WTC11 (cell line): ENCODE data around the gene CILP2. TPM values are rescaled to one million over a fixed set of nuclear protein-coding genes. Genes with fewer than 3 reads are reported as not detected.

Experiments used
- ATAC-seq: fragments of 200-7000 bp; cut with Tn5 transposase; 2 replicates; pipeline ENCODE4 v1.10.0; 2021; ENCODE audit warnings: mild to moderate bottlenecking, moderate library complexity
- CTCF ChIA-PET: fragments of 300-600 bp; sonication (Branson Sonifier 250); formaldehyde crosslinking; loops from one replicate; lab custom pipeline; 2021; ENCODE audit warnings: antibody characterized with exemption; lab: Charles Lee
- POLR2A ChIA-PET: fragments of 350-600 bp; sonication (Branson Sonifier 250); formaldehyde crosslinking; loops from one replicate; lab custom pipeline; 2021; ENCODE audit warnings: antibody characterized with exemption; lab: Charles Lee
- DNase-seq: peaks from one replicate; pipeline ENCODE4 v3.0.0; 2021; ENCODE audit warnings: low spot score
- H3K27ac Mint-ChIP-seq: 2 replicates; pipeline ENCODE4 v1.8.0; 2021; ENCODE audit warnings: mixed read lengths
- H3K27me3 Mint-ChIP-seq: 2 replicates; pipeline ENCODE4 v1.8.0; 2021; ENCODE audit warnings: low read depth, mild to moderate bottlenecking, moderate library complexity, mixed read lengths
- H3K36me3 Mint-ChIP-seq: 2 replicates; pipeline ENCODE4 v1.8.0; 2021; ENCODE audit warnings: mixed read lengths
- H3K4me1 Mint-ChIP-seq: 2 replicates; pipeline ENCODE4 v1.8.0; 2022; ENCODE audit warnings: mixed read lengths
- H3K4me3 Mint-ChIP-seq: 2 replicates; pipeline ENCODE4 v1.8.0; 2021; ENCODE audit warnings: mild to moderate bottlenecking, moderate library complexity, mixed read lengths
- H3K9me3 Mint-ChIP-seq: 2 replicates; pipeline ENCODE4 v1.8.0; 2021; ENCODE audit warnings: mixed read lengths
- CBFB ChIP-seq: sonication (generic); formaldehyde crosslinking; IDR thresholded peaks from 2 replicates; pipeline ENCODE4 v1.8.1; 2022; ENCODE audit warnings: mild to moderate bottlenecking, low read depth, missing genetic modification reagents
- ELF4 ChIP-seq: sonication (generic); formaldehyde crosslinking; IDR thresholded peaks from 2 replicates; pipeline ENCODE4 v1.8.1; 2022; ENCODE audit warnings: low read depth, mild to moderate bottlenecking, moderate library complexity, missing genetic modification reagents
- GABPB1 ChIP-seq: sonication (generic); formaldehyde crosslinking; IDR thresholded peaks from 2 replicates; pipeline ENCODE4 v1.8.1; 2023; ENCODE audit warnings: mild to moderate bottlenecking, missing genetic modification reagents
- GRHL2 ChIP-seq: fragments of 250-450 bp; sonication (Bioruptor Pico); IDR thresholded peaks from 2 replicates; pipeline ENCODE4 v1.8.0; 2022; ENCODE audit warnings: mild to moderate bottlenecking, moderate library complexity; ENCODE audit not compliant: insufficient replicate concordance, severe bottlenecking
- NFYB ChIP-seq: sonication (generic); formaldehyde crosslinking; conservative IDR thresholded peaks from 2 replicates; pipeline ENCODE4 v1.8.0; 2022; ENCODE audit warnings: low read depth, missing genetic modification reagents
- OVOL2 ChIP-seq: fragments of 250-450 bp; sonication (Bioruptor Pico); IDR thresholded peaks from 2 replicates; pipeline ENCODE4 v1.9.0; 2021; ENCODE audit warnings: mild to moderate bottlenecking, borderline replicate concordance
- SMAD4 ChIP-seq: sonication (generic); formaldehyde crosslinking; IDR thresholded peaks from 2 replicates; pipeline ENCODE4 v1.8.0; 2022; ENCODE audit warnings: mild to moderate bottlenecking, missing genetic modification reagents
- TCF7 ChIP-seq: sonication (generic); formaldehyde crosslinking; IDR thresholded peaks from 2 replicates; pipeline ENCODE4 v1.8.0; 2022; ENCODE audit warnings: mild to moderate bottlenecking, low read depth, missing genetic modification reagents, moderate library complexity
- ZNF263 ChIP-seq: sonication (generic); formaldehyde crosslinking; IDR thresholded peaks from 2 replicates; pipeline ENCODE4 v1.8.1; 2022; ENCODE audit warnings: low read depth, mild to moderate bottlenecking, moderate library complexity, missing genetic modification reagents
- ZNF317 ChIP-seq: sonication (generic); formaldehyde crosslinking; IDR thresholded peaks from 2 replicates; pipeline ENCODE4 v1.8.1; 2023; ENCODE audit warnings: low read depth, mild to moderate bottlenecking, moderate library complexity, missing genetic modification reagents, borderline replicate concordance
- total RNA-seq: library from RNA; stranded (reverse); gene quantifications from 3 replicates; pipeline ENCODE4 v1.2.3, GENCODE V29; 2021
- TF ChIP-seq, protein P1 (sequence below): sonication (generic); formaldehyde crosslinking; IDR thresholded peaks from 2 replicates; pipeline ENCODE4 v1.8.1; 2022; ENCODE audit warnings: mild to moderate bottlenecking, moderate library complexity, missing genetic modification reagents
- TF ChIP-seq, protein P2 (sequence below): sonication (generic); formaldehyde crosslinking; IDR thresholded peaks from 2 replicates; pipeline ENCODE4 v1.8.1; 2022; ENCODE audit warnings: low read depth, missing genetic modification reagents, borderline replicate concordance
- TF ChIP-seq, protein P3 (sequence below): sonication (generic); formaldehyde crosslinking; IDR thresholded peaks from 2 replicates; pipeline ENCODE4 v1.8.0; 2022; ENCODE audit warnings: mild to moderate bottlenecking, missing genetic modification reagents
- TF ChIP-seq, protein P4 (sequence below): sonication (generic); formaldehyde crosslinking; IDR thresholded peaks from 2 replicates; pipeline ENCODE4 v1.8.1; 2022; ENCODE audit warnings: missing genetic modification reagents, borderline replicate concordance
- TF ChIP-seq, protein P5 (sequence below): fragments of 250-450 bp; sonication (Bioruptor Pico); IDR thresholded peaks from 2 replicates; pipeline ENCODE4 v1.9.0; 2021; ENCODE audit warnings: mild to moderate bottlenecking, borderline replicate concordance
- TF ChIP-seq, protein P6 (sequence below): sonication (generic); formaldehyde crosslinking; IDR thresholded peaks from 2 replicates; pipeline ENCODE4 v1.8.1; 2023; ENCODE audit warnings: mild to moderate bottlenecking, missing genetic modification reagents, borderline replicate concordance
- TF ChIP-seq, protein P7 (sequence below): fragments of 250-450 bp; sonication (Bioruptor Pico); conservative IDR thresholded peaks from 2 replicates; pipeline ENCODE4 v1.9.0; 2021; ENCODE audit warnings: mild to moderate bottlenecking

CILP2 gene
- total RNA-seq, 1 experiment from 2014 or later: 7.9 TPM

DNA sequence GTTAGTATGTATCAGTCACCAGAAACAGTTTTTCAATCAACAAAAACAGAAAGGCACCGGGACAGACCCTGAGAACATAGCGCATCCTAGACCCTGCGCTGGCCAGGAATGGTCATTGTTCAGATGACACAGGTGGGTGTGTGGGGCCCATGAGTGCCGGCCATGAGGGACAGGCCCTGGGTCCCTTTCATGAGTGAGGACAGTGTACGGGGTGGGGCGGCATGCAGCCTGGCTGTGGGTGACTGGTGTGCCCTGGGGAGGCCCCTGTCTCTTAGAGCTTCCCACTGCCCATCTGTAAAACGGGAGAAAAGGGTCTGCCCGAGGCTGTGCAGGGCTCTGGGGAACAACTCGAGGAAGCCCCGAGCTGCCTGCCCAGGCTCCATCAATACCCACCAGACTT, 54.6 kb downstream of the CILP2 start:
- Mint-ChIP-seq H3K9me3 (no peaks in the 10 kb centered on the region), H3K4me3 (no peak overlapping the region), H3K27me3 (no peaks in the 10 kb centered on the region), H3K36me3 (no peaks in the 10 kb centered on the region), H3K27ac (peak overlapping the region; percentile 32; the same call in 1 of the 2 replicates), H3K4me1 (peaks cover 22% of the 10 kb centered on the region)
- POLR2A ChIA-PET: no interaction called here
- TF ChIP-seq OVOL2: no peak
- TF ChIP-seq, protein P1, sequence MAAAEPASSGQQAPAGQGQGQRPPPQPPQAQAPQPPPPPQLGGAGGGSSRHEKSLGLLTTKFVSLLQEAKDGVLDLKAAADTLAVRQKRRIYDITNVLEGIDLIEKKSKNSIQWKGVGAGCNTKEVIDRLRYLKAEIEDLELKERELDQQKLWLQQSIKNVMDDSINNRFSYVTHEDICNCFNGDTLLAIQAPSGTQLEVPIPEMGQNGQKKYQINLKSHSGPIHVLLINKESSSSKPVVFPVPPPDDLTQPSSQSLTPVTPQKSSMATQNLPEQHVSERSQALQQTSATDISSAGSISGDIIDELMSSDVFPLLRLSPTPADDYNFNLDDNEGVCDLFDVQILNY (CRISPR knock-in tag): no peak
- TF ChIP-seq, protein P2, sequence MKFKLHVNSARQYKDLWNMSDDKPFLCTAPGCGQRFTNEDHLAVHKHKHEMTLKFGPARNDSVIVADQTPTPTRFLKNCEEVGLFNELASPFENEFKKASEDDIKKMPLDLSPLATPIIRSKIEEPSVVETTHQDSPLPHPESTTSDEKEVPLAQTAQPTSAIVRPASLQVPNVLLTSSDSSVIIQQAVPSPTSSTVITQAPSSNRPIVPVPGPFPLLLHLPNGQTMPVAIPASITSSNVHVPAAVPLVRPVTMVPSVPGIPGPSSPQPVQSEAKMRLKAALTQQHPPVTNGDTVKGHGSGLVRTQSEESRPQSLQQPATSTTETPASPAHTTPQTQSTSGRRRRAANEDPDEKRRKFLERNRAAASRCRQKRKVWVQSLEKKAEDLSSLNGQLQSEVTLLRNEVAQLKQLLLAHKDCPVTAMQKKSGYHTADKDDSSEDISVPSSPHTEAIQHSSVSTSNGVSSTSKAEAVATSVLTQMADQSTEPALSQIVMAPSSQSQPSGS (CRISPR knock-in tag): no peak
- TF ChIP-seq ZNF263 (CRISPR knock-in tag): no peak
- no peak for TF ChIP-seq SMAD4
- no peak for TF ChIP-seq CBFB (CRISPR knock-in tag)
- TF ChIP-seq GABPB1: no peak
- TF ChIP-seq, protein P3, sequence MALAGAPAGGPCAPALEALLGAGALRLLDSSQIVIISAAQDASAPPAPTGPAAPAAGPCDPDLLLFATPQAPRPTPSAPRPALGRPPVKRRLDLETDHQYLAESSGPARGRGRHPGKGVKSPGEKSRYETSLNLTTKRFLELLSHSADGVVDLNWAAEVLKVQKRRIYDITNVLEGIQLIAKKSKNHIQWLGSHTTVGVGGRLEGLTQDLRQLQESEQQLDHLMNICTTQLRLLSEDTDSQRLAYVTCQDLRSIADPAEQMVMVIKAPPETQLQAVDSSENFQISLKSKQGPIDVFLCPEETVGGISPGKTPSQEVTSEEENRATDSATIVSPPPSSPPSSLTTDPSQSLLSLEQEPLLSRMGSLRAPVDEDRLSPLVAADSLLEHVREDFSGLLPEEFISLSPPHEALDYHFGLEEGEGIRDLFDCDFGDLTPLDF: no peak
- TF ChIP-seq GRHL2 (CRISPR knock-in tag): no peak
- TF ChIP-seq TCF7 (CRISPR knock-in tag): no peak
- no peak for TF ChIP-seq NFYB
- CTCF ChIA-PET: interaction anchor here (1.2 to 5.6 kb wide), 2 partner anchors 38 to 51 kb away, joined by 4 to 22 read pairs; partner anchors contain the start of gene GMIP
- ATAC-seq (no peak), DNase-seq (no peak)

DNA sequence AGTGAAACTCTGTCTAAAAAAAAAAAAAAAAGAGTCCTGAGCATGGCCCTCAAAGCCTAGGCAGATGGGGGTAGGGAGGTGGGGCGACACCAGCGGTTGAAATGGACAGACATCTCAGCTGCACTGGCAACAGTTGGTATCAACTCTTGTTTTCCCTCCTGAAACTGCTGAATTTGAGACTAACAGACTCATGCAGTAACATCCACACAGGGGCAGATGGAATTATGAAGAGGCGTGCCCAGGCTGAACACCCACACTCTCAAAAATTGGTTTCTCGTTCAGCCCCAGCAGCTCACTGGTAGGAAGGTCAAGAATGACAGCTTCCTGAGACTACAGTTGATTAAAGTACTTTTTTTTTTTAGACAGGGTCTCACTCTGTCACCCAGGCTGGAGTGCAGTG, 56.3 kb downstream of the CILP2 start:
- POLR2A ChIA-PET: no interaction called here
- H3K27me3 Mint-ChIP-seq: no peaks in the 10 kb centered on the region
- no peaks in the 10 kb centered on the region for H3K9me3 Mint-ChIP-seq
- H3K36me3 Mint-ChIP-seq: no peaks in the 10 kb centered on the region
- CTCF ChIA-PET: interaction anchor here (5.6 kb wide), 1 partner anchor 40 kb away, joined by 22 read pairs; no protein-coding TSS in a partner anchor
- H3K4me1 Mint-ChIP-seq: peaks cover 22% of the 10 kb centered on the region
- H3K4me3 Mint-ChIP-seq: no peak overlapping the region
- DNase-seq (no peak), ATAC-seq (no peak)
- no peak overlapping the region for H3K27ac Mint-ChIP-seq
- TF ChIP-seq, protein P4, sequence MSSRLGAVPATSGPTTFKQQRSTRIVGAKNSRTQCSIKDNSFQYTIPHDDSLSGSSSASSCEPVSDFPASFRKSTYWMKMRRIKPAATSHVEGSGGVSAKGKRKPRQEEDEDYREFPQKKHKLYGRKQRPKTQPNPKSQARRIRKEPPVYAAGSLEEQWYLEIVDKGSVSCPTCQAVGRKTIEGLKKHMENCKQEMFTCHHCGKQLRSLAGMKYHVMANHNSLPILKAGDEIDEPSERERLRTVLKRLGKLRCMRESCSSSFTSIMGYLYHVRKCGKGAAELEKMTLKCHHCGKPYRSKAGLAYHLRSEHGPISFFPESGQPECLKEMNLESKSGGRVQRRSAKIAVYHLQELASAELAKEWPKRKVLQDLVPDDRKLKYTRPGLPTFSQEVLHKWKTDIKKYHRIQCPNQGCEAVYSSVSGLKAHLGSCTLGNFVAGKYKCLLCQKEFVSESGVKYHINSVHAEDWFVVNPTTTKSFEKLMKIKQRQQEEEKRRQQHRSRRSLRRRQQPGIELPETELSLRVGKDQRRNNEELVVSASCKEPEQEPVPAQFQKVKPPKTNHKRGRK: no peak
- TF ChIP-seq ZNF317 (CRISPR knock-in tag): no peak
- TF ChIP-seq, protein P5, sequence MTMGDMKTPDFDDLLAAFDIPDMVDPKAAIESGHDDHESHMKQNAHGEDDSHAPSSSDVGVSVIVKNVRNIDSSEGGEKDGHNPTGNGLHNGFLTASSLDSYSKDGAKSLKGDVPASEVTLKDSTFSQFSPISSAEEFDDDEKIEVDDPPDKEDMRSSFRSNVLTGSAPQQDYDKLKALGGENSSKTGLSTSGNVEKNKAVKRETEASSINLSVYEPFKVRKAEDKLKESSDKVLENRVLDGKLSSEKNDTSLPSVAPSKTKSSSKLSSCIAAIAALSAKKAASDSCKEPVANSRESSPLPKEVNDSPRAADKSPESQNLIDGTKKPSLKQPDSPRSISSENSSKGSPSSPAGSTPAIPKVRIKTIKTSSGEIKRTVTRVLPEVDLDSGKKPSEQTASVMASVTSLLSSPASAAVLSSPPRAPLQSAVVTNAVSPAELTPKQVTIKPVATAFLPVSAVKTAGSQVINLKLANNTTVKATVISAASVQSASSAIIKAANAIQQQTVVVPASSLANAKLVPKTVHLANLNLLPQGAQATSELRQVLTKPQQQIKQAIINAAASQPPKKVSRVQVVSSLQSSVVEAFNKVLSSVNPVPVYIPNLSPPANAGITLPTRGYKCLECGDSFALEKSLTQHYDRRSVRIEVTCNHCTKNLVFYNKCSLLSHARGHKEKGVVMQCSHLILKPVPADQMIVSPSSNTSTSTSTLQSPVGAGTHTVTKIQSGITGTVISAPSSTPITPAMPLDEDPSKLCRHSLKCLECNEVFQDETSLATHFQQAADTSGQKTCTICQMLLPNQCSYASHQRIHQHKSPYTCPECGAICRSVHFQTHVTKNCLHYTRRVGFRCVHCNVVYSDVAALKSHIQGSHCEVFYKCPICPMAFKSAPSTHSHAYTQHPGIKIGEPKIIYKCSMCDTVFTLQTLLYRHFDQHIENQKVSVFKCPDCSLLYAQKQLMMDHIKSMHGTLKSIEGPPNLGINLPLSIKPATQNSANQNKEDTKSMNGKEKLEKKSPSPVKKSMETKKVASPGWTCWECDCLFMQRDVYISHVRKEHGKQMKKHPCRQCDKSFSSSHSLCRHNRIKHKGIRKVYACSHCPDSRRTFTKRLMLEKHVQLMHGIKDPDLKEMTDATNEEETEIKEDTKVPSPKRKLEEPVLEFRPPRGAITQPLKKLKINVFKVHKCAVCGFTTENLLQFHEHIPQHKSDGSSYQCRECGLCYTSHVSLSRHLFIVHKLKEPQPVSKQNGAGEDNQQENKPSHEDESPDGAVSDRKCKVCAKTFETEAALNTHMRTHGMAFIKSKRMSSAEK (CRISPR knock-in tag): no peak
- TF ChIP-seq, protein P6, sequence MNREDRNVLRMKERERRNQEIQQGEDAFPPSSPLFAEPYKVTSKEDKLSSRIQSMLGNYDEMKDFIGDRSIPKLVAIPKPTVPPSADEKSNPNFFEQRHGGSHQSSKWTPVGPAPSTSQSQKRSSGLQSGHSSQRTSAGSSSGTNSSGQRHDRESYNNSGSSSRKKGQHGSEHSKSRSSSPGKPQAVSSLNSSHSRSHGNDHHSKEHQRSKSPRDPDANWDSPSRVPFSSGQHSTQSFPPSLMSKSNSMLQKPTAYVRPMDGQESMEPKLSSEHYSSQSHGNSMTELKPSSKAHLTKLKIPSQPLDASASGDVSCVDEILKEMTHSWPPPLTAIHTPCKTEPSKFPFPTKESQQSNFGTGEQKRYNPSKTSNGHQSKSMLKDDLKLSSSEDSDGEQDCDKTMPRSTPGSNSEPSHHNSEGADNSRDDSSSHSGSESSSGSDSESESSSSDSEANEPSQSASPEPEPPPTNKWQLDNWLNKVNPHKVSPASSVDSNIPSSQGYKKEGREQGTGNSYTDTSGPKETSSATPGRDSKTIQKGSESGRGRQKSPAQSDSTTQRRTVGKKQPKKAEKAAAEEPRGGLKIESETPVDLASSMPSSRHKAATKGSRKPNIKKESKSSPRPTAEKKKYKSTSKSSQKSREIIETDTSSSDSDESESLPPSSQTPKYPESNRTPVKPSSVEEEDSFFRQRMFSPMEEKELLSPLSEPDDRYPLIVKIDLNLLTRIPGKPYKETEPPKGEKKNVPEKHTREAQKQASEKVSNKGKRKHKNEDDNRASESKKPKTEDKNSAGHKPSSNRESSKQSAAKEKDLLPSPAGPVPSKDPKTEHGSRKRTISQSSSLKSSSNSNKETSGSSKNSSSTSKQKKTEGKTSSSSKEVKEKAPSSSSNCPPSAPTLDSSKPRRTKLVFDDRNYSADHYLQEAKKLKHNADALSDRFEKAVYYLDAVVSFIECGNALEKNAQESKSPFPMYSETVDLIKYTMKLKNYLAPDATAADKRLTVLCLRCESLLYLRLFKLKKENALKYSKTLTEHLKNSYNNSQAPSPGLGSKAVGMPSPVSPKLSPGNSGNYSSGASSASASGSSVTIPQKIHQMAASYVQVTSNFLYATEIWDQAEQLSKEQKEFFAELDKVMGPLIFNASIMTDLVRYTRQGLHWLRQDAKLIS: no peak
- TF ChIP-seq ELF4: no peak
- no peak for TF ChIP-seq GRHL2 (CRISPR knock-in tag)
- TF ChIP-seq, protein P7, sequence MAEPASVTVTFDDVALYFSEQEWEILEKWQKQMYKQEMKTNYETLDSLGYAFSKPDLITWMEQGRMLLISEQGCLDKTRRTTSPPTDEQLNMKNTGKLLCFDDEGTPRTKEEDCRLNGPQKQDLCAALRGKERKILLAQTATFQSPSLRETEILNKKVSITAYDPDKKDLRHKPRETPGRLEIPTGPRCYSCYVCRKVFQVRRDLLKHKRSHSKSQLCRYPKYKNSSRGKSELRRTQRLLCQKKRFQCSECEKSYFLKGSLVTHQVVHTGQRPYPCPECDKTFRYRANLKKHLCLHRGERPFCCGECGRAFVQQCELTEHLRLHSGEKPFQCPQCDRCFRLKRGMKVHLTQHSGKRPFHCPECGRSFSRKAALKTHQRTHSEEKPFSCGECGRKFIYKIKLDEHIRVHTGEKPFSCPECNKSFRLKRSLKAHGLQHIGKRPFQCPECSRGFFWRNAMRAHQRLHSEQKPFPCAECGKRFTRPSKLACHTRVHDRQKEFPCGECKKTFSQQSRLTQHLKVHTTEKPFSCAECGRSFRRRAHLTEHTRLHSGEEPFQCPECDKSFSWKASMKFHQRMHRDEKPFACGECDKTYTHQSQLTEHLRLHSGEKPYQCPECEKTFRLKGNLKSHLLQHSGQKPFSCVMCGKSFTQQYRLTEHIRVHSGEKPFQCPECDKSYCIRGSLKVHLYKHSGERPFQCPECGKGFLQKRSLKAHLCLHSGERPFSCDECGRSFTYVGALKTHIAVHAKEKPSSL (CRISPR knock-in tag): no peak
